ENCODE results near the gene NGFR. TPM values are rescaled to one million over a fixed set of nuclear protein-coding genes. Genes with fewer than 3 reads are reported as not detected.

NGFR gene
- total and polyA plus RNA-seq, 9 of the 15 experiments (the other 6 are each of a cell fraction or from before 2014, with no cell fraction given), result 0.07 to 0.23 (median 0.13) TPM; not detected in 4

- TF ChIP-seq RBM15 (IDR thresholded peaks at IDR 0.05; ENCODE audit: insufficient read depth, low read length), result no peak
- TF ChIP-seq IFI16 (CRISPR knock-in tag; IDR thresholded peaks at IDR 0.05), result no peak
- TF ChIP-seq SRF (CRISPR knock-in tag; IDR thresholded peaks at IDR 0.05), result no peak
Measured at GRCh38 chr17:49472527-49472926, 22.6 kb upstream of the NGFR start (continued).

- no peaks in the 10 kb centered on the region for H3K9me1 ChIP-seq (ENCODE audit: control insufficient read depth, insufficient read depth, low read length)
- no peak overlapping the region for H3K27ac ChIP-seq (ENCODE audit: extremely low read depth, low read depth, low read length)
- BruUV-seq (replicated peaks), result no TSS peak
- peaks cover 0 to 8% of the 10 kb centered on the region in 2 experiments; a peak in 1 of 5 replicates for H3K4me1 ChIP-seq (replicated peaks in 1 of 2; ENCODE audit: control insufficient read depth in 2 of 2, insufficient read depth in 2 of 2, low read length in 2 of 2)
- ChIA-PET CTCF (ENCODE audit: low intra/inter-chr PET ratio) (no interaction called here), POLR2A (interaction anchor here (0.8 kb wide), 1 partner anchor 36 kb away, joined by 3 read pairs; no protein-coding TSS in a partner anchor)
- intact Hi-C loops (cut with micrococcal nuclease), result no loop called here
- no peaks in the 10 kb centered on the region for H3K9me3 ChIP-seq (replicated peaks; ENCODE audit: control insufficient read depth, insufficient read depth, low read depth, low read length)
- 0 out of 2 replicates have a peak, but pooled peaks cover 6% of the 10 kb centered on the region for H4K20me1 ChIP-seq (replicated peaks; ENCODE audit: control insufficient read depth, insufficient read depth, low read length)
- no peaks in the 10 kb centered on the region for H3K79me2 ChIP-seq (ENCODE audit: control insufficient read depth, insufficient read depth, low read length)
- no peak for DNase-seq (ENCODE audit: extremely low read depth in 1 of 4, low spot score in 3 of 4)
- no peak overlapping the region for H3K4me2 ChIP-seq (ENCODE audit: insufficient read depth, low read length)
- ATAC-seq, result no peak
- in situ Hi-C loops (cut with MboI), result no loop called here
- no peak overlapping the region for H2AFZ ChIP-seq (ENCODE audit: low read depth, low read length)
- under 1% methylated on average over 6 of the region's 9 CpGs for WGBS (ENCODE audit: insufficient coverage, low coverage, missing lambda C conversion rate)
- no peak for FAIRE-seq
- H3K27me3 ChIP-seq (ENCODE audit: control insufficient read depth in 2 of 2, insufficient read depth in 2 of 2, low read length in 2 of 2), result peaks cover 11 to 39% of the 10 kb centered on the region in 2 experiments; a peak in 3 of 5 replicates
- no peaks in the 10 kb centered on the region for H3K36me3 ChIP-seq (ENCODE audit: control insufficient read depth, insufficient read depth, low read length)
- H3K9ac ChIP-seq (ENCODE audit: insufficient read depth in 1 of 2, low read depth in 2 of 2, low read length in 2 of 2), result no peak overlapping the region
- no peak overlapping the region for H3K4me3 ChIP-seq
- no peak for TF ChIP-seq ZNF449 (CRISPR knock-in tag; IDR thresholded peaks at IDR 0.05)
- TF ChIP-seq KDM5B (IDR thresholded peaks at IDR 0.05; ENCODE audit: insufficient replicate concordance, low read depth, low read length), result no peak
- no peak for TF ChIP-seq CHCHD3 (CRISPR knock-in tag; IDR thresholded peaks at IDR 0.05)
- no peak for TF ChIP-seq RCOR1 (IDR thresholded peaks at IDR 0.05; ENCODE audit: borderline replicate concordance in 1 of 2, low read depth in 2 of 2, low read length in 2 of 2)
- TF ChIP-seq ZBTB43 (CRISPR knock-in tag; IDR thresholded peaks at IDR 0.05), result no peak
- no peak for TF ChIP-seq UBTF (IDR thresholded peaks at IDR 0.05; ENCODE audit: borderline replicate concordance in 1 of 2, low read depth in 2 of 2, low read length in 2 of 2)
- no peak for TF ChIP-seq BACH1 (tag; IDR thresholded peaks at IDR 0.05)
Measured at GRCh38 chr17:49473900-49474751, 21.0 kb upstream of the NGFR start.
